GM18868 (cell line): ENCODE measurements around the gene PIGT.
"Not testable (repeated sequence)": the region's sequence is repeated elsewhere in the genome, so short reads cannot be mapped to it uniquely, and the experiment has no call there.

Experiments
- ATAC-seq: cut with Tn5 transposase; IDR thresholded peaks from one replicate; pipeline ENCODE4 v1.9.1; 2021; ENCODE audit warnings: mild to moderate bottlenecking, moderate library complexity; ENCODE audit not compliant: unreplicated experiment

The PIGT gene

GRCh38 chr20:45459606-45460005, 43.7 kb downstream of the PIGT start:
- ATAC-seq = no peak

- ATAC-seq = no peak
Measured at GRCh38 chr20:45461225-45461624, 45.3 kb downstream of the PIGT start.

GRCh38 chr20:45462711-45463509, 47.0 kb downstream of the PIGT start:
- no peak for ATAC-seq

- ATAC-seq = no peak
Measured at GRCh38 chr20:45463709-45464108, 47.8 kb downstream of the PIGT start.

GRCh38 chr20:45465491-45466266, 49.7 kb downstream of the PIGT start:
- ATAC-seq = no peak

- ATAC-seq = no peak
Measured at GRCh38 chr20:45467172-45467571, 51.2 kb downstream of the PIGT start.

- no peak for ATAC-seq
Measured at GRCh38 chr20:45467861-45468260, 51.9 kb downstream of the PIGT start.

- no peak for ATAC-seq
Measured at GRCh38 chr20:45469336-45470261, 53.7 kb downstream of the PIGT start, which contains the start of gene WFDC2. Gene WFDC2, plus strand, starts transcription at chr20:45469753. Its CDS starts 29 bp downstream, at chr20:45469782.

GRCh38 chr20:45470262-45470931, 54.5 kb downstream of the PIGT start:
- peak; percentile 42 for ATAC-seq

- ATAC-seq = no peak
Measured at GRCh38 chr20:45470937-45471336, 55.0 kb downstream of the PIGT start.

GRCh38 chr20:45472286-45472685, 56.3 kb downstream of the PIGT start:
- not testable (repeated sequence) for ATAC-seq
